ENCODE measurements around the gene EXD3.

EXD3 gene

GRCh38 chr9:137271696-137272076, 151.3 kb downstream of the EXD3 start:
- no peak for TF ChIP-seq CTCF (IDR thresholded peaks at IDR 0.05)
- peaks cover 72% of the 10 kb centered on the region for H3K36me3 ChIP-seq
- no peaks in the 10 kb centered on the region for H3K9me3 ChIP-seq
- H3K27me3 ChIP-seq, result no peaks in the 10 kb centered on the region
- no peak overlapping the region for H3K27ac ChIP-seq
- no peak overlapping the region for H3K4me3 ChIP-seq (ENCODE audit: low read depth in 1 of 2, low read length in 1 of 2)
- peaks cover 2% of the 10 kb centered on the region in 2 experiments for H3K4me1 ChIP-seq (ENCODE audit: control insufficient read depth in 1 of 2, insufficient read depth in 1 of 2, low read depth in 1 of 2, low read length in 1 of 2)

- no peaks in the 10 kb centered on the region for H3K4me1 ChIP-seq (ENCODE audit: control insufficient read depth in 1 of 2, insufficient read depth in 1 of 2, low read depth in 1 of 2, low read length in 1 of 2)
Measured at GRCh38 chr9:137270929-137271695, 151.8 kb downstream of the EXD3 start.

GRCh38 chr9:137269231-137269772, 153.7 kb downstream of the EXD3 start:
- Histone ChIP-seq H3K4me1 (ENCODE audit: control insufficient read depth in 1 of 2, insufficient read depth in 1 of 2, low read depth in 1 of 2, low read length in 1 of 2) (no peaks in the 10 kb centered on the region), H3K27ac (no peak overlapping the region)

More at GRCh38 chr9:137270929-137271695, 151.8 kb downstream of the EXD3 start:
- Histone ChIP-seq H3K4me3 (ENCODE audit: low read depth in 1 of 2, low read length in 1 of 2) (no peak overlapping the region), H3K27ac (no peak overlapping the region), H3K9me3 (no peaks in the 10 kb centered on the region), H3K27me3 (no peaks in the 10 kb centered on the region), H3K36me3 (peaks cover 78% of the 10 kb centered on the region)
- no peak for TF ChIP-seq CTCF (IDR thresholded peaks at IDR 0.05)

GRCh38 chr9:137268538-137269201, 154.3 kb downstream of the EXD3 start:
- H3K36me3 ChIP-seq, result peaks cover 90% of the 10 kb centered on the region
- H3K27me3 ChIP-seq, result no peaks in the 10 kb centered on the region
- no peak overlapping the region for H3K27ac ChIP-seq

More at GRCh38 chr9:137269231-137269772, 153.7 kb downstream of the EXD3 start:
- no peak for TF ChIP-seq CTCF (IDR thresholded peaks at IDR 0.05)
- no peaks in the 10 kb centered on the region for H3K27me3 ChIP-seq
- no peak overlapping the region for H3K4me3 ChIP-seq (ENCODE audit: low read depth in 1 of 2, low read length in 1 of 2)
- no peaks in the 10 kb centered on the region for H3K9me3 ChIP-seq
- peaks cover 90% of the 10 kb centered on the region for H3K36me3 ChIP-seq

GRCh38 chr9:137267933-137268355, 155.0 kb downstream of the EXD3 start:
- H3K4me3 ChIP-seq (ENCODE audit: low read depth in 1 of 2, low read length in 1 of 2), result no peak overlapping the region
- H3K4me1 ChIP-seq (ENCODE audit: control insufficient read depth in 1 of 2, insufficient read depth in 1 of 2, low read depth in 1 of 2, low read length in 1 of 2), result no peaks in the 10 kb centered on the region
- no peak overlapping the region for H3K27ac ChIP-seq
- H3K27me3 ChIP-seq, result no peaks in the 10 kb centered on the region
- no peak for TF ChIP-seq CTCF (IDR thresholded peaks at IDR 0.05)
- no peaks in the 10 kb centered on the region for H3K9me3 ChIP-seq
- H3K36me3 ChIP-seq, result peaks cover 89% of the 10 kb centered on the region

More at GRCh38 chr9:137268538-137269201, 154.3 kb downstream of the EXD3 start:
- Histone ChIP-seq H3K9me3 (no peaks in the 10 kb centered on the region), H3K4me3 (ENCODE audit: low read depth in 1 of 2, low read length in 1 of 2) (no peak overlapping the region), H3K4me1 (ENCODE audit: control insufficient read depth in 1 of 2, insufficient read depth in 1 of 2, low read depth in 1 of 2, low read length in 1 of 2) (no peaks in the 10 kb centered on the region)
- no peak for TF ChIP-seq CTCF (IDR thresholded peaks at IDR 0.05)

Measured in neutrophil (primary cell).